Stimulated activated CD8-positive, alpha-beta memory T cell treated with anti-CD3 and anti-CD28 coated beads, Interleukin-7, amount 100 ng/mL, for 24 hours (primary cell): ENCODE data around the gene CD19.
"Not testable (repeated sequence)": the region's sequence is repeated elsewhere in the genome, so short reads cannot be mapped to it uniquely, and the experiment has no call there.

Experiments used
- DNase-seq: peaks from one replicate; pipeline ENCODE4 v3.0.0-alpha.2; 2020; ENCODE audit warnings: low read depth

CD19 gene

GRCh38 chr16:28936784-28937155 lies 5.0 kb downstream of the CD19 start:
- DNase-seq, result no peak

GRCh38 chr16:28937222-28937876 lies 5.6 kb downstream of the CD19 start:
- DNase-seq, result no peak

GRCh38 chr16:28938721-28939120 lies 7.0 kb downstream of the CD19 start:
- DNase-seq, result no peak

GRCh38 chr16:28939825-28940224 lies 8.1 kb downstream of the CD19 start:
- DNase-seq, result not testable (repeated sequence)

GRCh38 chr16:28943281-28943680 lies 11.5 kb downstream of the CD19 start:
- no peak for DNase-seq

- DNase-seq, result no peak
Measured at GRCh38 chr16:28946681-28947080, 14.9 kb downstream of the CD19 start.

GRCh38 chr16:28950648-28951409 lies 19.1 kb downstream of the CD19 start, which contains the start of gene NFATC2IP:
NFATC2IP (plus strand) TSS chr16:28950937; CDS start chr16:28951012, 75 bp downstream.
- DNase-seq, result peak; percentile 100

- DNase-seq, result no peak
Measured at GRCh38 chr16:28951410-28951943, 19.7 kb downstream of the CD19 start.

- no peak for DNase-seq
Measured at GRCh38 chr16:28958216-28958615, 26.4 kb downstream of the CD19 start.

- DNase-seq, result no peak
Measured at GRCh38 chr16:28958836-28959235, 27.1 kb downstream of the CD19 start.

- no peak for DNase-seq
Measured at GRCh38 chr16:28964072-28964471, 32.3 kb downstream of the CD19 start.

- DNase-seq, result no peak
Measured at GRCh38 chr16:28964496-28964895, 32.7 kb downstream of the CD19 start.

- DNase-seq, result no peak
Measured at GRCh38 chr16:28967156-28967555, 35.4 kb downstream of the CD19 start.

- DNase-seq, result not testable (repeated sequence)
Measured at GRCh38 chr16:28969696-28970095, 37.9 kb downstream of the CD19 start.

GRCh38 chr16:28974007-28974436 lies 42.3 kb downstream of the CD19 start:
- DNase-seq, result no peak

- DNase-seq, result peak; percentile 88
Measured at GRCh38 chr16:28974437-28975157, 42.8 kb downstream of the CD19 start, which contains the start of gene SPNS1. SPNS1 (plus strand) TSS chr16:28974778; CDS start chr16:28975152, 374 bp downstream.

GRCh38 chr16:28975158-28975599 lies 43.4 kb downstream of the CD19 start:
- no peak for DNase-seq

- DNase-seq, result no peak
Measured at GRCh38 chr16:28977703-28978662, 46.2 kb downstream of the CD19 start.

- DNase-seq, result not testable (repeated sequence)
Measured at GRCh38 chr16:28980330-28980729, 48.6 kb downstream of the CD19 start.

GRCh38 chr16:28980929-28981328 lies 49.2 kb downstream of the CD19 start:
- DNase-seq, result no peak

- DNase-seq, result no peak
Measured at GRCh38 chr16:28981517-28981916, 49.7 kb downstream of the CD19 start.
